ENCODE results near the gene RAB20. TPM values are rescaled to one million over a fixed set of nuclear protein-coding genes. Genes with fewer than 3 reads are reported as not detected.
"Not testable (repeated sequence)": the region's sequence is repeated elsewhere in the genome, so short reads cannot be mapped to it uniquely, and the experiment has no call there.

RAB20 gene
- total RNA-seq, 1 experiment from 2014 or later: 5.8 TPM

- H3K36me3 ChIP-seq: peaks cover 62% of the 10 kb centered on the region
- DNase-seq: no peak
- H3K4me3 ChIP-seq: no peak overlapping the region
- no peak overlapping the region for H3K27ac ChIP-seq
- no peaks in the 10 kb centered on the region for H3K9me3 ChIP-seq (replicated peaks)
- no peaks in the 10 kb centered on the region for H3K4me1 ChIP-seq
- no peaks in the 10 kb centered on the region for H3K27me3 ChIP-seq
Observed at GRCh38 chr13:110507678-110508381, 53.7 kb downstream of the RAB20 start.

DNA sequence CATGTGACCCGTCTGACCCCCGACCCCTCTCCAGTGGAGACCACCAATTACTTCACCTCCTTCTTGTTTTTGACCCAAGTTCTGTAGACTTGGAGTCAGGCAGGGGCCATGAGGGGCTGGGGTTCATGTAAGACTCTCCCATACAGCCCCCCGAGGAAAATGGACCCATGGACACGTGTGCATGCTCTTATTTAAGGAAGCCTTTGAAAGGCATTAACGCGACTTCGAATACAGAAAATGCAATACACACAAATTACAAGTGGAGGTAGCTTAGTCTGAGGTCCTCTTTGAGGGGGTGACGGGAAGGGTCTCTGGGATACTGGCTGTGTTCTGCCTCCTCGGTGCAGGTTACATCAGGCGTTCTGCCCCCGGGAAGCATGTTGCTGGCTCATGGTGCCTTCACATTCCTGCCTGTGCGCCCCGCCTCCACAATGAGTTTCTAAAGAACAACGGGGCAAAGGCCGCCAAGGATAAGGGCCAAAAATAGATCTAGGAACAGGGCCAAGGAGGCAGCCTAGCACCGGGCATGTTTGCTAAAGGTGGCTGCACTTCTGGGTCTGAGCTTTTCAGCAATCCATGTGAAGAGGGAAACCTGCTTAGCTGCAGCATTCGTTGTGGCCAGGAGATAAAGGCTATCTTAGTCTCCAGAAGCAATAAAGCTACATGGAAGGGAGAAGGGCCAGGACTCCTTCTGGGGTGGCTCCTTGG lies 54.5 kb downstream of the RAB20 start:
- no peak for DNase-seq
- H3K36me3 ChIP-seq: peaks cover 62% of the 10 kb centered on the region
- H3K4me1 ChIP-seq: no peaks in the 10 kb centered on the region

GRCh38 chr13:110506396-110506795 lies 55.1 kb downstream of the RAB20 start:
- Histone ChIP-seq H3K4me3 (no peak overlapping the region), H3K9me3 (replicated peaks) (no peaks in the 10 kb centered on the region), H3K27me3 (no peaks in the 10 kb centered on the region), H3K4me1 (no peaks in the 10 kb centered on the region), H3K36me3 (peaks cover 62% of the 10 kb centered on the region), H3K27ac (no peak overlapping the region)
- no peak for DNase-seq

More for the DNA sequence above, 54.5 kb downstream of the RAB20 start:
- Histone ChIP-seq H3K27ac (no peak overlapping the region), H3K4me3 (no peak overlapping the region), H3K27me3 (no peaks in the 10 kb centered on the region), H3K9me3 (replicated peaks) (no peaks in the 10 kb centered on the region)

DNA sequence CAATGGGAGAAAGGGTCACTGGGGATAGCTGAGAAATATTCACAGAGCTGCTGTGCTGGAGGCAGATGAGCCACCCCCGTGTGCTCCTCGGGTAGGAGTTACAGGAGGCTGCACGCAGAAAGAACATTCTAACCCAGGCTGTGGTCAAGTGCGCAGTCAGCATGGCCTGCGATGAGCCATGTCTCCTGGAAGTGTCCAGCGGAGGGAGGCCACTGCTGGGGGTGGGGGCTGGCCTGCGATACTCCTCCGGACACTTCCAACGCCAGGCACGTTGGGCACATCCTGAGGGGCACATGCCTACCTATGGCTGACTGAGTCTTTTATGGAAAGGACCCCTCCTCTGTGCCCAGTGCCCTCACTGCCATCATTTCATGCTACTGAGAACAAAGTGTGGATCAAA lies 55.9 kb downstream of the RAB20 start:
- DNase-seq: no peak
- H3K9me3 ChIP-seq (replicated peaks): no peaks in the 10 kb centered on the region; the same call in 1 of the 2 replicates
- H3K4me3 ChIP-seq: no peak overlapping the region
- H3K27ac ChIP-seq: no peak overlapping the region
- H3K27me3 ChIP-seq: no peaks in the 10 kb centered on the region
- peaks cover 60% of the 10 kb centered on the region for H3K36me3 ChIP-seq
- no peaks in the 10 kb centered on the region for H3K4me1 ChIP-seq

GRCh38 chr13:110503979-110504499 lies 57.5 kb downstream of the RAB20 start:
- H3K27me3 ChIP-seq: no peaks in the 10 kb centered on the region
- no peak for DNase-seq
- peaks cover 60% of the 10 kb centered on the region for H3K36me3 ChIP-seq
- no peaks in the 10 kb centered on the region; the same call in 1 of the 2 replicates for H3K9me3 ChIP-seq (replicated peaks)
- peaks cover 7% of the 10 kb centered on the region for H3K4me1 ChIP-seq
- H3K27ac ChIP-seq: no peak overlapping the region
- no peak overlapping the region for H3K4me3 ChIP-seq

- Histone ChIP-seq H3K4me3 (no peak overlapping the region), H3K9me3 (replicated peaks) (no peaks in the 10 kb centered on the region; the same call in 1 of the 2 replicates), H3K27me3 (no peaks in the 10 kb centered on the region), H3K36me3 (peaks cover 62% of the 10 kb centered on the region), H3K4me1 (peaks cover 7% of the 10 kb centered on the region), H3K27ac (no peak overlapping the region)
- DNase-seq: no peak
Observed at GRCh38 chr13:110503037-110503901, 58.3 kb downstream of the RAB20 start.

- DNase-seq: no peak
- Histone ChIP-seq H3K4me1 (peaks cover 7% of the 10 kb centered on the region), H3K9me3 (replicated peaks) (no peaks in the 10 kb centered on the region; the same call in 1 of the 2 replicates), H3K4me3 (no peak overlapping the region), H3K27ac (no peak overlapping the region), H3K36me3 (peaks cover 59% of the 10 kb centered on the region), H3K27me3 (no peaks in the 10 kb centered on the region)
Observed at GRCh38 chr13:110501188-110501587, 60.3 kb downstream of the RAB20 start.

DNA sequence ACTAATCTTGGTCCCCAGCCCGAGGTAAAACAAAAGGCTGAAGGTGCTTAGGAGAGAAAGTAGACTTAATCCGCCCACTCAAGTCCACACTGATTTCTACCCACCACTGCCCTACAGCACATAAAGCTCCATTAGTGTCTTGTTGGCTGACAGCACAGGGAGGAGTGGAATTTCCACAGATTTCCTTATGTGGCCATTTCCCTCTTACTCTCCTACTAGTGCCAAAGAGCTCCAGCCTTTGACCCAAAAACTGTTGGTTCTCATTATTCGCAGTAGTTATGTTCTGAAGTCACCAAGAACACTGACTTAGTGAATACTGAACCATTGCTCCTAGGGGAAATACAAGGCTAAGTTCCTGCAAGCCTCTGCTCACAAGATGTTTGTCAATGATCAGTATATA lies 61.2 kb downstream of the RAB20 start:
- H3K27me3 ChIP-seq: no peaks in the 10 kb centered on the region
- no peaks in the 10 kb centered on the region; the same call in 1 of the 2 replicates for H3K9me3 ChIP-seq (replicated peaks)
- H3K4me1 ChIP-seq: peaks cover 7% of the 10 kb centered on the region
- H3K4me3 ChIP-seq: no peak overlapping the region
- H3K27ac ChIP-seq: peak overlapping the region; percentile 23; the same call in 1 of the 2 replicates
- peaks cover 62% of the 10 kb centered on the region for H3K36me3 ChIP-seq
- DNase-seq: no peak

DNA sequence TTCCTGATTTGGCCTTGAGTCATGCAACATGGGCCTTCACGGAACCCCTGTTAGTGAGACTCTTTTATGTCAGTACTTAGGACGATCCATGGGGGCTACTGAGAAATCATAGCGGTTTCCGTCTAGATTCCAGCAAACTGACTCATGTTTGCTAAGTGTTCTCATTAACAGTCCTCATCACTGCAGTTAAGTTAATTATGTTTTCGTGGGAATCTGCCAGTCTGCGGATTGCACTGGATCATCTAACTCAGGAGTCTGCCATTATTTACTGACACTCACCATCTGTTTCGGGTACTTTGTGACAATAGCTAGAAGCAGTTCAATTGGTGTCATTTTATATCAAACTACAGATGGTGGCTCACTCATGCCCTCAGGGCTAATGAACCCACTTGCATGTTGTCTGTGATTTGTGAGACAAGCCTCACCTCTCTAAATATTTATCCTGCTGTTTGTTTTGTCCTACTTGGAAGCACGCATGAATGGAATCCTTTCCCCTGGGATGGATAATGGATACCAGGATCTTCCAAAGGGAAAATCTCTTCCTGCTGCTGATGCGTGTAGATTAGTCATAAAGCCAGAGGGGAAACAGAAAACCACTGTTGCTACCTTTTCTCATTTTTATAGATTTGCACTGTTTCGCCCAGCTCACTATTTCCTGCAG lies 61.8 kb downstream of the RAB20 start:
- H3K27ac ChIP-seq: peak overlapping the region; percentile 23; the same call in 1 of the 2 replicates
- peaks cover 68% of the 10 kb centered on the region for H3K36me3 ChIP-seq
- peaks cover 7% of the 10 kb centered on the region for H3K4me1 ChIP-seq
- no peaks in the 10 kb centered on the region; the same call in 1 of the 2 replicates for H3K9me3 ChIP-seq (replicated peaks)
- peak; percentile 23 to 29 for DNase-seq
- H3K4me3 ChIP-seq: no peak overlapping the region
- H3K27me3 ChIP-seq: no peaks in the 10 kb centered on the region

DNA sequence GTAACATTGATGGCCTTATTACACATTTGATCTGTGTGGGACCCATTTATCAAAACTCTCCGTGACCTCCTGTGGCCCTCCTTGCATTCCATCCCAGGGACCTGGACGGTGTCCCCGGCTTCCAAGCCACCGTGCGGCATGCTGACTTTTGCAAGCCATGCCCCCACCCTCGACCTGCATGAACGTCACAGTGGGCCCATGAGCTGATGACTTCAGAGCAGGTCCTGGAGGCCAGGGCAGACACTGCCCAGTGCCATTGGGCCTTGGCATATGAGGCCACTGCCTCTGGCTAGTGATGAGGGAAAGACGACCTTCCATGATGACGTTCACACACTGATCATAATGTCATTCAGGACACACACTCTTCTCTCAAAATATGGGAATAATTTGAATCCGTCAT lies 62.8 kb downstream of the RAB20 start:
- Histone ChIP-seq H3K36me3 (peaks cover 68% of the 10 kb centered on the region), H3K27me3 (no peaks in the 10 kb centered on the region), H3K4me3 (no peak overlapping the region), H3K4me1 (peaks cover 7% of the 10 kb centered on the region), H3K27ac (no peak overlapping the region), H3K9me3 (replicated peaks) (no peaks in the 10 kb centered on the region; the same call in 1 of the 2 replicates)
- no peak for DNase-seq

DNA sequence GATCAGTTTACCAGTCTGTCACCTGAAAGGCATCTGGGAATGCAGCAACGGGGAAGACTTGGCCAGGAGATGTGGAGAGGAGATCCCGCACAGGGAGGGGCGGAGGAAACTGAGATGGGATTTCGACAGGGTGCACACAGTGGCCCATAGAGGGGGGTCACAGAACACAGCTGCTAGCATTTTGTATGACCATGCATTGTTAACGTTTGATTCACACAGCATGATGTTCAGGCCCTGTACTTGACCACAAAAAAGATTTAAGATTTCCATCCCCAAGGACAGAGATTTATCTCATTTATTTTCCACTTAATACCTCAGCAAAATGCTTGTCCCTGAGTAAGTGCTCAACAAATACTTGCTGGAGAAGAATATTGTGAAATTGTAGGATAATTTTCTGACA lies 63.2 kb downstream of the RAB20 start:
- Histone ChIP-seq H3K9me3 (replicated peaks) (no peaks in the 10 kb centered on the region; the same call in 1 of the 2 replicates), H3K4me3 (no peak overlapping the region), H3K36me3 (peaks cover 68% of the 10 kb centered on the region), H3K4me1 (peaks cover 7% of the 10 kb centered on the region), H3K27me3 (no peaks in the 10 kb centered on the region), H3K27ac (no peak overlapping the region)
- no peak for DNase-seq

DNA sequence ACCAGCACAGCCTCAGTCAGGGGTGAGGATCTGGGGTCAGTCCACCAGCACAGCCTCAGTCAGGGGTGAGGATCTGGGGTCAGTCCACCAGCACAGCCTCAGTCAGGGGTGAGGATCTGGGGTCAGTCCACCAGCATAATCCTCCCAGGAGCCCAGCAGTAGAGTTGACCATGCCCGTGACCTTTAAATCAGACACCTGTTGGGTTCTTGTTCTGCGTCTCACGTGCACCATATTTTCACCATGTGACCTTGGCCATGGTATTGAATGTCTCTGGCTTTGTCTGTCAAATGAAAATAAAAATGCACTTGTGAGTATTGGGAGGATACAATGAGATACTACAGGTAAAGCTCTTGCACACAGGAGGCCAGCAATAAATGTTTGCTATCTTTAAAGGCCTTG lies 63.6 kb downstream of the RAB20 start:
- H3K27ac ChIP-seq; H3K9me3 ChIP-seq (replicated peaks); H3K4me3 ChIP-seq; DNase-seq; H3K4me1 ChIP-seq; H3K27me3 ChIP-seq: not testable (repeated sequence)
- peaks cover 66% of the 10 kb centered on the region for H3K36me3 ChIP-seq

DNA sequence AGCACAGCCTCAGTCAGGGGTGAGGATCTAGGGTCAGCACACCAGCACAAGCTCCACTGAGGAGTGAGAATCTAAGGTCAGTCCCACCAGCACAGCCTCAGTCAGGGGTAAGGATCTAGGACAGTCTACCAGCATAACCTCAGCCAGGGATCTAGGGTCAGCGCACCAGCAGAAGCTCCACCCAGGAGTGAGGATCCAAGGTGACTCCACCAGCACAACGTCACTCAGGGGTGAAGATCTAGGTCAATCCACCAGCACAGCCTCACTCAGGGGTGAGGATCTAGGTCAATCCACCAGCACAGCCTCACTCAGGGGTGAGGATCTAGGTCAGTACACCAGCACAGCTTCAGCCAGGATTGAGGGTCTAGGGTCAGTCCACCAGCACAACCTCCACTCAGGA lies 64.5 kb downstream of the RAB20 start:
- Histone ChIP-seq H3K27me3 (no peaks in the 10 kb centered on the region), H3K4me3 (no peak overlapping the region), H3K27ac (no peak overlapping the region), H3K4me1 (peaks cover 7% of the 10 kb centered on the region), H3K9me3 (replicated peaks) (no peaks in the 10 kb centered on the region; the same call in 1 of the 2 replicates), H3K36me3 (peaks cover 67% of the 10 kb centered on the region)
- DNase-seq: no peak

DNA sequence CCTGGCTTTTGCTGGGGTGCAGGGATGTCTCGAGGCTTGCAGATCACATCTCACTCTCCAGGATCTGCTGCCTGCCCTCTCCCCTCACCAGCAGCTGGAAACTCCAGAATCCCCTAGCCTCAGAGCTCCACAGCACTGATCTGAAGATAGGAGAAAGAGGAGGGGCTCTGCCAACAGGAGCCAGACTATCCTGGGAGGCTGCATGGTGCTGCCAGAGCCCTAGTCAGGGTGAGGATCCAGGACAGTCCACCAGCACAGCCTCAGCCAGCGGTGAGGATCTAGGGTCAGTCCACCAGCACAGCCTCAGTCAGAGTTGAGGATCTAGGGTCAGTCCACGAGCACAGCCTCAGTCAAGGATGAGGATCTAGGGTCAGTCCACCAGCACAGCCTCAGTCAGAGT lies 65.2 kb downstream of the RAB20 start:
- Histone ChIP-seq H3K27me3 (no peaks in the 10 kb centered on the region), H3K36me3 (peaks cover 67% of the 10 kb centered on the region), H3K4me3 (no peak overlapping the region), H3K9me3 (replicated peaks) (no peaks in the 10 kb centered on the region; the same call in 1 of the 2 replicates), H3K4me1 (peaks cover 7% of the 10 kb centered on the region), H3K27ac (no peak overlapping the region)
- DNase-seq: no peak
